Endodermal cell (in vitro differentiated cells): ENCODE measurements around the gene TMEM61. TPM values are rescaled to one million over a fixed set of nuclear protein-coding genes. Genes with fewer than 3 reads are reported as not detected.

Experiments used
- DNase-seq: peaks from one replicate; pipeline ENCODE4 v3.0.0-alpha.2; 2017
- H3K27ac ChIP-seq: 2 replicates; pipeline ENCODE4 v1.5.1; 2013; ENCODE audit warnings: mild to moderate bottlenecking, low read depth, low read length, moderate library complexity
- H3K27me3 ChIP-seq: 2 replicates; pipeline ENCODE4 v1.6.1; 2013; ENCODE audit warnings: mild to moderate bottlenecking, low read length, moderate library complexity; ENCODE audit not compliant: insufficient read depth, control insufficient read depth, poor library complexity, severe bottlenecking
- H3K36me3 ChIP-seq: 2 replicates; pipeline ENCODE4 v1.7.0; 2013; ENCODE audit warnings: mild to moderate bottlenecking, low read length, moderate library complexity; ENCODE audit not compliant: control insufficient read depth, insufficient read depth
- H3K4me1 ChIP-seq: one replicate; pipeline ENCODE4 v1.7.0; 2013; ENCODE audit warnings: low read length; ENCODE audit not compliant: control insufficient read depth, insufficient read depth
- H3K4me3 ChIP-seq: 2 replicates; pipeline ENCODE4 v1.5.1; 2013; ENCODE audit warnings: mild to moderate bottlenecking, low read length, moderate library complexity
- H3K9ac ChIP-seq: 2 replicates; pipeline ENCODE4 v1.6.1; 2013; ENCODE audit warnings: mild to moderate bottlenecking, low read length, moderate library complexity; ENCODE audit not compliant: poor library complexity, severe bottlenecking; ENCODE audit errors: extremely low read depth
- H3K9me3 ChIP-seq: 2 replicates; pipeline ENCODE4 v1.6.1; 2013; ENCODE audit warnings: mild to moderate bottlenecking, low read length, moderate library complexity; ENCODE audit not compliant: control insufficient read depth
- H3K27ac Mint-ChIP-seq: 2 replicates; pipeline ENCODE4 v1.8.0; 2020; ENCODE audit warnings: mixed read lengths
- H3K27me3 Mint-ChIP-seq: 2 replicates; pipeline ENCODE4 v1.8.0; 2021; ENCODE audit warnings: mild to moderate bottlenecking, mixed read lengths; ENCODE audit not compliant: insufficient read depth
- H3K36me3 Mint-ChIP-seq: 2 replicates; pipeline ENCODE4 v1.8.0; 2020; ENCODE audit warnings: low read depth, mixed read lengths
- H3K4me1 Mint-ChIP-seq: 2 replicates; pipeline ENCODE4 v1.8.0; 2020; ENCODE audit warnings: mixed read lengths
- H3K4me3 Mint-ChIP-seq: 2 replicates; pipeline ENCODE4 v1.8.0; 2020; ENCODE audit warnings: mild to moderate bottlenecking, moderate library complexity, mixed read lengths
- H3K9me3 Mint-ChIP-seq: 2 replicates; pipeline ENCODE4 v1.8.0; 2020; ENCODE audit warnings: mild to moderate bottlenecking, mixed read lengths
- WGBS, 2 experiments: methylation state at CpG; one replicate each; pipeline versions ENCODE4 v1.1.5 to v1.1.7; 2013; ENCODE audit warnings: missing lambda C conversion rate in 2 of 2, mixed read lengths in 1 of 2; ENCODE audit not compliant: insufficient coverage in 1 of 2, insufficient read length in 1 of 2; 5-methylcytosine and 5-hydroxymethylcytosine counted together
- total RNA-seq, 2 donors: library from RNA; stranded (reverse); fragmentation: NEBNext Ultra II Directional in 1 of 2; extraction: Animal tissue kit (Norgen Biotek cat#: 25700) in 1 of 2; gene quantifications; 2 replicates in 1 of 2; 3 replicates in 1 of 2; pipeline ENCODE4 v1.2.1, GENCODE V29; 2021
- TF ChIP-seq, protein P1 (sequence below): fragments of 200-600 bp; sonication (generic); conservative IDR thresholded peaks from 2 replicates; pipeline ENCODE4 v1.5.0; 2021; ENCODE audit warnings: antibody characterized with exemption, mild to moderate bottlenecking

TMEM61 gene
- total RNA-seq, 2 donors from 2014 or later, result not detected

GRCh38 chr1:54988975-54989374, 8.5 kb downstream of the TMEM61 start:
- peaks cover under 1% of the 10 kb centered on the region for H3K4me1 Mint-ChIP-seq
- H3K9me3 ChIP-seq, result no peaks in the 10 kb centered on the region
- no peak overlapping the region for H3K27ac Mint-ChIP-seq
- H3K27me3 ChIP-seq, result no peaks in the 10 kb centered on the region
- WGBS, 2 experiments, result 94 to 100% methylated on average over 3 to 4 of the region's 4 CpGs
- no peaks in the 10 kb centered on the region for H3K9me3 Mint-ChIP-seq
- no peaks in the 10 kb centered on the region for H3K36me3 ChIP-seq
- DNase-seq, result no peak
- no peaks in the 10 kb centered on the region for H3K36me3 Mint-ChIP-seq
- H3K4me3 ChIP-seq, result no peak overlapping the region
- H3K4me1 ChIP-seq, result no peaks in the 10 kb centered on the region
- no peak overlapping the region for H3K4me3 Mint-ChIP-seq
- H3K27me3 Mint-ChIP-seq, result peaks cover 2% of the 10 kb centered on the region
- TF ChIP-seq, protein P1, sequence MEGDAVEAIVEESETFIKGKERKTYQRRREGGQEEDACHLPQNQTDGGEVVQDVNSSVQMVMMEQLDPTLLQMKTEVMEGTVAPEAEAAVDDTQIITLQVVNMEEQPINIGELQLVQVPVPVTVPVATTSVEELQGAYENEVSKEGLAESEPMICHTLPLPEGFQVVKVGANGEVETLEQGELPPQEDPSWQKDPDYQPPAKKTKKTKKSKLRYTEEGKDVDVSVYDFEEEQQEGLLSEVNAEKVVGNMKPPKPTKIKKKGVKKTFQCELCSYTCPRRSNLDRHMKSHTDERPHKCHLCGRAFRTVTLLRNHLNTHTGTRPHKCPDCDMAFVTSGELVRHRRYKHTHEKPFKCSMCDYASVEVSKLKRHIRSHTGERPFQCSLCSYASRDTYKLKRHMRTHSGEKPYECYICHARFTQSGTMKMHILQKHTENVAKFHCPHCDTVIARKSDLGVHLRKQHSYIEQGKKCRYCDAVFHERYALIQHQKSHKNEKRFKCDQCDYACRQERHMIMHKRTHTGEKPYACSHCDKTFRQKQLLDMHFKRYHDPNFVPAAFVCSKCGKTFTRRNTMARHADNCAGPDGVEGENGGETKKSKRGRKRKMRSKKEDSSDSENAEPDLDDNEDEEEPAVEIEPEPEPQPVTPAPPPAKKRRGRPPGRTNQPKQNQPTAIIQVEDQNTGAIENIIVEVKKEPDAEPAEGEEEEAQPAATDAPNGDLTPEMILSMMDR, result no peak
- no peak overlapping the region for H3K27ac ChIP-seq
- H3K9ac ChIP-seq, result no peak overlapping the region

- no peak overlapping the region for H3K9ac ChIP-seq
Observed at GRCh38 chr1:54989473-54989872, 9.0 kb downstream of the TMEM61 start.

DNA sequence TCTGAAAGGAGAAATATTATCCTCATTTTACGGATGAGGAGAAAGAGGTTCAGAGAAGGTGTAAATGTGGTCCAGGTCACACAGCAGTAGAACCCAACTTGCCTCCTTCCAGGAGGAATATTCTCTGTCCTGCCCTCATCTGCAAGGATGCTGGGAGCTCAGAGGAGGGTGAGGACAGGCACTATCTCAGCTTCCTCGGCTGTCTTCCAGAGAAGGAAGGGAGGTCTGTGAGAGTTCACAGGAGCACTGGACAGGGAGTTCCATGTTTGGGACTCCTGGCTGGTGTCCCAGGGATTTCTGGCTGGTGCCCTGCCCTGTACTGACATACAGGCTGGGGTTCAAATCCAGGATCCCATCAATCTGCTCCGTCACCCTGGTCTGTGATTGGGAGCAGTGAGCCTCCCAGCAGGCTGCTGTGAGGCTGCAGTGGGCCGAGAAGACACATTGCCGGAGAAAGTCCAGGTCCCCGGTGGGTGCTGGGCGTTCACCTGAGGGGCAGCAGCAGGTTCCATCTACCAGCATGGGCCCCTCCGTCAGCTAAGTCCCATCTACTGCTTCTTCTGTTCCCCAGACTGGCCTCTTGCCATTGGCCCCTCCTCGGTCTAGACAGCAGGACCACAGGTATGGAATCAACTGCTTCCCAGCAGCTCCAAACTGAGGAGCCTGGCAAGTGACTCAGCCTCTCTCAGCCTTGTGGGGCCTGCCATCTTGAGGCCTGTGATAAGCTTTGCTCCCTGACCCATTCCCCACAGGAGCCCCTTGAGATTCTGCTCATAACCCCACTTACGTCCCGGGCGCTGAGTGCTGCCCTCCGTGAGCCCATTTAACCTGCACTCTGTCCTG, 9.8 kb downstream of the TMEM61 start:
- DNase-seq, result no peak
- Mint-ChIP-seq H3K4me1 (peaks cover 12% of the 10 kb centered on the region), H3K27me3 (peaks cover 8% of the 10 kb centered on the region), H3K27ac (no peak overlapping the region), H3K36me3 (no peaks in the 10 kb centered on the region), H3K4me3 (no peak overlapping the region), H3K9me3 (no peaks in the 10 kb centered on the region)
- Histone ChIP-seq H3K9me3 (no peaks in the 10 kb centered on the region), H3K27ac (no peak overlapping the region), H3K4me1 (no peaks in the 10 kb centered on the region), H3K9ac (no peak overlapping the region), H3K36me3 (no peaks in the 10 kb centered on the region), H3K4me3 (no peak overlapping the region), H3K27me3 (no peaks in the 10 kb centered on the region)
- TF ChIP-seq, protein P1, result no peak
- WGBS, 2 experiments, result 77 to 79% methylated on average over 7 to 13 of the region's 13 CpGs

More at GRCh38 chr1:54989473-54989872, 9.0 kb downstream of the TMEM61 start:
- DNase-seq, result no peak
- H3K4me3 Mint-ChIP-seq, result no peak overlapping the region
- WGBS, 2 experiments, result 91 to 92% methylated on average over 6 to 8 of the region's 8 CpGs
- no peaks in the 10 kb centered on the region for H3K36me3 ChIP-seq
- no peaks in the 10 kb centered on the region for H3K4me1 ChIP-seq
- no peaks in the 10 kb centered on the region for H3K9me3 Mint-ChIP-seq
- no peak overlapping the region for H3K27ac ChIP-seq
- H3K27me3 Mint-ChIP-seq, result peaks cover 2% of the 10 kb centered on the region
- no peak overlapping the region for H3K27ac Mint-ChIP-seq
- H3K27me3 ChIP-seq, result no peaks in the 10 kb centered on the region
- no peak overlapping the region for H3K4me3 ChIP-seq
- no peaks in the 10 kb centered on the region for H3K36me3 Mint-ChIP-seq
- no peaks in the 10 kb centered on the region for H3K9me3 ChIP-seq
- TF ChIP-seq, protein P1, result no peak
- H3K4me1 Mint-ChIP-seq, result peaks cover 5% of the 10 kb centered on the region
